Measurements from ENCODE around the gene FBXL12.

GRCh38 chr19:9848762-9849161 lies 29.9 kb upstream of the FBXL12 start:
- TF ChIP-seq CTCF (IDR thresholded peaks at IDR 0.05; ENCODE audit: low read depth, low read length) (no peak), EZH2phosphoT487 (IDR thresholded peaks at IDR 0.05; ENCODE audit: low read depth) (no peak)

Measured in OCI-LY3 (cell line).